Spleen (tissue), 11 donors: ENCODE data around the gene MRPL19. TPM values are rescaled to one million over a fixed set of nuclear protein-coding genes. Genes with fewer than 3 reads are reported as not detected.

ENCODE experiments used
- DNase-seq: peaks from one replicate; pipeline ENCODE4 v3.0.0-alpha.2; 2020
- H3K27ac ChIP-seq, 8 donors: fragments of 200-600 bp; sonication (generic) in 7 of 8; 1 replicate in 4 of 8; 2 replicates in 4 of 8; pipeline versions ENCODE4 v1.5.0 to v1.8.0; 2016 to 2021; ENCODE audit warnings: inconsistent platforms in 4 of 8, mild to moderate bottlenecking in 4 of 8, moderate library complexity in 1 of 8
- H3K27me3 ChIP-seq, 7 donors: fragments of 200-600 bp; sonication (generic) in 6 of 7; replicated peaks in 1 of 7; 1 replicate in 4 of 7; 2 replicates in 3 of 7; pipeline versions ENCODE4 v1.5.0 to v1.8.0; 2016 to 2021; ENCODE audit warnings: inconsistent platforms in 3 of 7, mild to moderate bottlenecking in 1 of 7
- H3K36me3 ChIP-seq, 6 donors: fragments of 200-600 bp; sonication (generic) in 5 of 6; 1 replicate in 4 of 6; 2 replicates in 2 of 6; pipeline versions ENCODE4 v1.5.0 to v1.8.0; 2016 to 2021; ENCODE audit warnings: inconsistent platforms in 2 of 6
- H3K4me1 ChIP-seq, 6 donors: fragments of 200-600 bp; sonication (generic) in 5 of 6; 1 replicate in 3 of 6; 2 replicates in 3 of 6; pipeline versions ENCODE4 v1.5.0 to v1.8.0; 2016 to 2021; ENCODE audit warnings: inconsistent platforms in 3 of 6
- H3K4me3 ChIP-seq, 8 donors: fragments of 200-600 bp; sonication (generic) in 7 of 8; 1 replicate in 4 of 8; 2 replicates in 4 of 8; pipeline versions ENCODE4 v1.5.0 to v1.8.0; 2016 to 2021; ENCODE audit warnings: inconsistent platforms in 4 of 8, mild to moderate bottlenecking in 4 of 8, moderate library complexity in 2 of 8
- H3K9me3 ChIP-seq, 8 donors: fragments of 200-600 bp; sonication (generic) in 7 of 8; 1 replicate in 4 of 8; 2 replicates in 4 of 8; pipeline versions ENCODE4 v1.5.0 to v1.8.0; 2016 to 2021; ENCODE audit warnings: inconsistent platforms in 4 of 8
- POLR2A ChIP-seq, 3 donors: fragments of 450-650 bp; IDR thresholded peaks; one replicate each; pipeline ENCODE4 v1.5.1; 2017; ENCODE audit warnings: antibody characterized with exemption in 3 of 3, mild to moderate bottlenecking in 1 of 3
- POLR2AphosphoS5 ChIP-seq, 3 donors: sonication (generic); formaldehyde crosslinking; IDR thresholded peaks; one replicate each; pipeline ENCODE4 v1.5.1; 2017; ENCODE audit warnings: antibody characterized with exemption in 3 of 3
- WGBS, 5 donors: extraction: QIAGEN DNeasy Blood & Tissue Kit in 3 of 5; methylation state at CpG; one replicate each; pipeline versions ENCODE4 v1.1.5 to v1.1.7; 2013 to 2018; 5-methylcytosine and 5-hydroxymethylcytosine counted together
- intact Hi-C: fragments of 100-400 bp; cut with DNase I; formaldehyde crosslinking; loops from one replicate; pipeline ENCODE4 v1.15.0; 2023; ENCODE audit warnings: low total_unique reads
- polyA plus RNA-seq, 3 donors: library from polyadenylated mRNA; stranded (reverse); fragments of 200-250 nt; gene quantifications; one replicate each; pipeline ENCODE4 v1.2.1, GENCODE V29; 2013
- total RNA-seq, 7 donors: library from RNA; depleted of rRNA in 3 of 7; stranded (reverse); fragments of >200 nt in 3 of 7; fragmentation: NEBNext Ultra II Directional in 4 of 7; extraction: Animal tissue kit (Norgen Biotek cat#: 25700) in 4 of 7; gene quantifications; one replicate each; pipeline versions ENCODE4 v1.1.0 to v1.2.1, GENCODE V29; 2016 to 2021
- TF ChIP-seq, protein P1 (sequence below), 11 experiments: fragments of 200-600 bp in 7 of 11; fragments of 450-650 bp in 4 of 11; sonication (generic) in 4 of 11; IDR thresholded peaks in 8 of 11; conservative IDR thresholded peaks in 3 of 11; 1 replicate in 7 of 11; 2 replicates in 4 of 11; pipeline versions ENCODE4 v1.4.0 to v1.8.0; 2016 to 2021; ENCODE audit warnings: antibody characterized with exemption in 11 of 11, inconsistent platforms in 4 of 11, mild to moderate bottlenecking in 1 of 11
- donor health status: healthy with polysubstance abuse.
- donor health status: DM: no; HTN: no; CAD: no; lungs with moderate emphysema.
- donor health status: DM: no; HTN: no; CAD: no.
- donor health status: Bipolar disorder and iron deficiency.
- donor health status: healthy.
- donor health status: DM: no; HTN: no; CAD: no.
- donor health status: DM: yes; HTN: yes; CAD: no.

Gene MRPL19
- total and polyA plus RNA-seq, 10 donors: 11.5 to 39.6 (median 31.8) TPM

GRCh38 chr2:75604484-75604883, 42.1 kb upstream of the MRPL19 start:
- Histone ChIP-seq H3K4me3 (no peak overlapping the region), H3K36me3 (no peaks in the 10 kb centered on the region), H3K4me1 (peaks cover 0 to 9% (median 7%) of the 10 kb centered on the region in 6 donors), H3K9me3 (no peaks in the 10 kb centered on the region), H3K27ac (no peak overlapping the region), H3K27me3 (peaks cover 0 to 45% (median 10%) of the 10 kb centered on the region in 7 donors)
- 59 to 90% (median 70%) methylated on average over 4 of the region's 4 CpGs for WGBS, 5 donors
- TF ChIP-seq POLR2AphosphoS5 (IDR thresholded peaks at IDR 0.05): no peak
- TF ChIP-seq, protein P1, sequence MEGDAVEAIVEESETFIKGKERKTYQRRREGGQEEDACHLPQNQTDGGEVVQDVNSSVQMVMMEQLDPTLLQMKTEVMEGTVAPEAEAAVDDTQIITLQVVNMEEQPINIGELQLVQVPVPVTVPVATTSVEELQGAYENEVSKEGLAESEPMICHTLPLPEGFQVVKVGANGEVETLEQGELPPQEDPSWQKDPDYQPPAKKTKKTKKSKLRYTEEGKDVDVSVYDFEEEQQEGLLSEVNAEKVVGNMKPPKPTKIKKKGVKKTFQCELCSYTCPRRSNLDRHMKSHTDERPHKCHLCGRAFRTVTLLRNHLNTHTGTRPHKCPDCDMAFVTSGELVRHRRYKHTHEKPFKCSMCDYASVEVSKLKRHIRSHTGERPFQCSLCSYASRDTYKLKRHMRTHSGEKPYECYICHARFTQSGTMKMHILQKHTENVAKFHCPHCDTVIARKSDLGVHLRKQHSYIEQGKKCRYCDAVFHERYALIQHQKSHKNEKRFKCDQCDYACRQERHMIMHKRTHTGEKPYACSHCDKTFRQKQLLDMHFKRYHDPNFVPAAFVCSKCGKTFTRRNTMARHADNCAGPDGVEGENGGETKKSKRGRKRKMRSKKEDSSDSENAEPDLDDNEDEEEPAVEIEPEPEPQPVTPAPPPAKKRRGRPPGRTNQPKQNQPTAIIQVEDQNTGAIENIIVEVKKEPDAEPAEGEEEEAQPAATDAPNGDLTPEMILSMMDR (IDR thresholded peaks at IDR 0.05 in 8 of 11, conservative IDR thresholded peaks at IDR 0.05 in 3 of 11): no peak
- no peak for TF ChIP-seq POLR2A (IDR thresholded peaks at IDR 0.05)
- no peak for DNase-seq
- intact Hi-C loops: no loop called here

- no peak for DNase-seq
- peaks cover 0 to 58% (median 12%) of the 10 kb centered on the region in 7 donors for H3K27me3 ChIP-seq
- WGBS, 5 donors: 58 to 82% (median 64%) methylated on average over 5 to 6 of the region's 6 CpGs
Measured at GRCh38 chr2:75605770-75606529, 40.6 kb upstream of the MRPL19 start.

DNA sequence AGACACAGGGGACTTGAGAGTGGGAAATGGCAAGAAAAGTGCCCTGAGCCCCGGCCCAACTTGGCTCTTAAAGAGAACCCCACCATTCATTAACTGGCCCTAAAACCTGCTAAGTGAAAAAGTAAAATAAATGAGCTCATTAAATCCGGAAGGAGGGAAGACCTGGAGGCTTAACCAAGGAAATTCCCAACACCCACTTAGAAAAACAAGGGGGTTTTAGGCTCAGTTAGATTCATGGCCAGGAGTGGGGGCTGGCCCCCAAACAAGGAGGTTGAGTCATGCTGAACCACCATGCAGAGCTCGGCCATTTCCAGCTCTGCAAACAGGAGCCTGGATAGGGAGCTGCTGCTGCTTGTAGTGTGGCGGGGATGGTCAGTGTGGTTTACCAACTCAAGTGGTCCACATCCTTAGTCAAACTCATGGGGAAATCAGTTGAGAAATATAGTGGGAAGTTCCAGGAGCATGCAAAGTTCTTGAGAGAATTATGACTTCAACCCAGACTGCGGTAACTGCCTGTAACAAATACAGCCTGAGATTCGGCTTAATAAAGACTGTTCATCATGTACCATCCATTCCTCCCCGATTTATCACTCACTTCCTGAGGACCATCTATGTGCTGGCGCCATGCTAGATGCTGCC, 39.7 kb upstream of the MRPL19 start:
- DNase-seq: no peak
- no peaks in the 10 kb centered on the region for H3K9me3 ChIP-seq
- no peak overlapping the region for H3K4me3 ChIP-seq
- TF ChIP-seq POLR2AphosphoS5 (IDR thresholded peaks at IDR 0.05): no peak
- WGBS, 5 donors: 59 to 79% (median 70%) methylated on average over 8 of the region's 8 CpGs
- H3K27me3 ChIP-seq: peaks cover 0 to 58% (median 12%) of the 10 kb centered on the region in 7 donors
- intact Hi-C loops: loop anchor here (5.0 kb wide), 1 partner anchor 145 kb away; no protein-coding TSS in a partner anchor
- no peaks in the 10 kb centered on the region for H3K36me3 ChIP-seq
- peak overlapping the region in 4 of 8 donors; percentile 8 to 44 (median 24) for H3K27ac ChIP-seq
- peaks cover 0 to 9% (median 7%) of the 10 kb centered on the region in 6 donors for H3K4me1 ChIP-seq

More at GRCh38 chr2:75605770-75606529, 40.6 kb upstream of the MRPL19 start:
- Histone ChIP-seq H3K36me3 (no peaks in the 10 kb centered on the region), H3K4me1 (peaks cover 0 to 9% (median 7%) of the 10 kb centered on the region in 6 donors), H3K4me3 (no peak overlapping the region), H3K9me3 (no peaks in the 10 kb centered on the region), H3K27ac (peak overlapping the region in 4 of 8 donors; percentile 14 to 44 (median 27))
- TF ChIP-seq POLR2AphosphoS5 (IDR thresholded peaks at IDR 0.05): no peak
- no peak for TF ChIP-seq POLR2A (IDR thresholded peaks at IDR 0.05)
- TF ChIP-seq, protein P1 (IDR thresholded peaks at IDR 0.05 in 8 of 11, conservative IDR thresholded peaks at IDR 0.05 in 3 of 11): no peak
- intact Hi-C loops: loop anchor here (5.0 kb wide), 1 partner anchor 144 kb away; no protein-coding TSS in a partner anchor

DNA sequence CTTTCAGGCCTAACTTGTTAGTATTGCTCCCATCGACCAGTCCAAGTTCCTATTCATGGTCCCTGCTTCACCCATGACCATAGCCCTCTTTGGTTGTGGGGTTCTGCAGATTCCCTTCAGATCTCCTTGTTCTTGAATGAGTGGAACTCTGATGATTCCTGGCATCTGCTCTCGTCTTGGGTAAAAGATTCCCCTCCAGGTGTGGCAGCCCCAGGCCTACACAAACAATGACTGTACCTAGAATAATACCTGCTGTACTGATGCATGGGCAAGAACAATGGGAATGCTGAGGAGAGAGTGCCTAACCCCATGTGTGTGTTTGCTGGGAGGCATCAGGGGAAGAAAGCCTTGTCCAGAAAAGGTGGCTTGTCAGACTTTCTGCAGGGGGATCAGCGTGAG, 39.2 kb upstream of the MRPL19 start:
- DNase-seq: no peak
- WGBS, 5 donors: 81 to 91% (median 87%) methylated on average over 3 of the region's 3 CpGs
- Histone ChIP-seq H3K36me3 (no peaks in the 10 kb centered on the region), H3K4me3 (no peak overlapping the region), H3K9me3 (no peaks in the 10 kb centered on the region), H3K27me3 (peaks cover 0 to 58% (median 12%) of the 10 kb centered on the region in 7 donors), H3K27ac (peak overlapping the region in 4 of 8 donors; percentile 8 to 44 (median 24)), H3K4me1 (peaks cover 0 to 9% (median 7%) of the 10 kb centered on the region in 6 donors)
- TF ChIP-seq POLR2AphosphoS5 (IDR thresholded peaks at IDR 0.05): no peak
- TF ChIP-seq POLR2A (IDR thresholded peaks at IDR 0.05): no peak
- TF ChIP-seq, protein P1 (IDR thresholded peaks at IDR 0.05 in 8 of 11, conservative IDR thresholded peaks at IDR 0.05 in 3 of 11): no peak
- intact Hi-C loops: loop anchor here (5.0 kb wide), 1 partner anchor 145 kb away; no protein-coding TSS in a partner anchor
